SU-DHL-6 (cell line): ENCODE results near the gene VPS13D.

Source experiments
- H2AFZ ChIP-seq: fragments of 200-600 bp; sonication (generic); 2 replicates; pipeline ENCODE4 v1.6.1; 2014; ENCODE audit warnings: low read depth, mild to moderate bottlenecking, moderate library complexity, mixed read lengths, antibody characterized with exemption, low read length; ENCODE audit not compliant: severe bottlenecking
- H3F3A ChIP-seq: fragments of 200-600 bp; shearing (Covaris generic); 2 replicates; pipeline ENCODE4 v1.6.0; 2016; ENCODE audit warnings: antibody characterized with exemption, mild to moderate bottlenecking; ENCODE audit not compliant: insufficient read depth
- H3K27ac ChIP-seq: fragments of 200-600 bp; sonication (generic); 2 replicates; pipeline ENCODE4 v1.5.1; 2016; ENCODE audit warnings: low read depth, mild to moderate bottlenecking, low read length, moderate library complexity, mixed read lengths
- H3K27me3 ChIP-seq: fragments of 200-600 bp; sonication (generic), shearing (Covaris generic); 2 replicates; pipeline ENCODE4 v1.6.0; 2014; ENCODE audit warnings: mild to moderate bottlenecking, low read length
- H3K36me3 ChIP-seq: fragments of 200-600 bp; sonication (generic); 2 replicates; pipeline ENCODE4 v1.6.1; 2014; ENCODE audit warnings: mild to moderate bottlenecking, low read length, mixed read lengths
- H3K4me2 ChIP-seq: fragments of 300-600, 200-600 bp; shearing (Covaris generic), sonication (generic); 2 replicates; pipeline ENCODE4 v1.6.0; 2014; ENCODE audit warnings: low read length, low read depth, mild to moderate bottlenecking; ENCODE audit not compliant: poor library complexity, severe bottlenecking
- H3K4me3 ChIP-seq: fragments of 200-600 bp; sonication (generic); 2 replicates; pipeline ENCODE4 v1.5.1; 2014; ENCODE audit warnings: antibody characterized with exemption, low read length, mild to moderate bottlenecking, mixed read lengths; ENCODE audit not compliant: insufficient read depth, poor library complexity, severe bottlenecking
- H3K79me2 ChIP-seq: fragments of 200-600 bp; sonication (generic); 2 replicates; pipeline ENCODE4 v1.6.1; 2014; ENCODE audit warnings: mild to moderate bottlenecking, low read length, moderate library complexity; ENCODE audit not compliant: insufficient read depth
- H3K9ac ChIP-seq: fragments of 200-600 bp; sonication (generic); 2 replicates; pipeline ENCODE4 v1.7.0; 2014; ENCODE audit warnings: mild to moderate bottlenecking, low read length
- H3K9me2 ChIP-seq: fragments of 200-600 bp; sonication (generic); replicated peaks from 2 replicates; pipeline ENCODE4 v1.6.1; 2014; ENCODE audit warnings: low read length; ENCODE audit not compliant: insufficient read depth
- H3K9me3 ChIP-seq: fragments of 200-600 bp; sonication (generic); 2 replicates; pipeline ENCODE4 v1.6.1; 2014; ENCODE audit warnings: low read length, mixed read lengths; ENCODE audit not compliant: insufficient read depth
- H4K20me1 ChIP-seq: fragments of 200-600 bp; sonication (generic); 2 replicates; pipeline ENCODE4 v1.6.1; 2014; ENCODE audit warnings: low read depth, mild to moderate bottlenecking, antibody characterized with exemption, low read length, moderate library complexity, mixed read lengths
- EZH2phosphoT487 ChIP-seq: fragments of 200-600 bp; sonication (generic), shearing (Covaris generic); conservative IDR thresholded peaks from 2 replicates; pipeline ENCODE4 v1.6.1; 2018; ENCODE audit warnings: mild to moderate bottlenecking, antibody characterized with exemption, low read length, moderate library complexity, mixed read lengths
- TF ChIP-seq, protein P1 (sequence below): fragments of 200-600 bp; sonication (generic); IDR thresholded peaks from one replicate; pipeline ENCODE4 v1.5.1; 2017; ENCODE audit warnings: antibody characterized with exemption, mild to moderate bottlenecking, low read length, moderate library complexity; ENCODE audit not compliant: insufficient read depth, poor library complexity, severe bottlenecking

VPS13D gene

DNA sequence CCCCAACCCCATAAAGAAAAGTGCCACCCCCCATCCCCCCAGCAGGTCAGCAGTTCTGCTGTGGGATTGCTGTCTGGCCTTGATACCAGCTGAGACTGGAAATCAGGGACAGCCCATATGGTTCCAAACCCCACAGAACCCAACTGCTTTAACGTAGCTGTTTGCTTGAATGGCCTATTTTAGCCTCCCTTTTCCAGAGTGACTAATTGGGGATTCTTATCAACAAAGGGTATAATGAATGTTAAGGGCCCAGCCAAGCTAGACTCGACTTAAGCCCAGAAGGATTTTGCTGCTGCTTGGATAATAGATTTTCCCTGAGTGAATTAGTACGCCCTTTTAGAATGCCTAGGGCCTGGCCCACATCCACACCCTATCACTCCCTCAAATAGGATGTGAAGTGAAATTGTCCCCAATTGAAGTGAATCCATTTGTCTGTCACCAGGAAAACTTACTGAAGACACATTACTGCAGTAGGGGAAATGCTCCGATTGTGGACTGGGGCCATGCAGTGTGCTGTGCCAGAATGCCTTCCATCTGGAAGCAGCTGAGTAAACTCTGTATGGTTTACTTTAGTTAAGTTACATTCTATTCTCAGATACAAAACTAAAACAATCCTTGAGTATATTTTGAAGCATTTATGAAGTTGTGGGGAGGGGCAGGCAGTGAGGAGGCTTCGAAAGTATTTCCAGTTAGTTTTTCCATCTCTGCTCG lies 231.2 kb downstream of the VPS13D start:
- no peaks in the 10 kb centered on the region for H3K79me2 ChIP-seq
- H3K27ac ChIP-seq: no peak overlapping the region
- H2AFZ ChIP-seq: no peak overlapping the region
- no peaks in the 10 kb centered on the region for H3F3A ChIP-seq
- no peak overlapping the region for H3K4me3 ChIP-seq
- H3K9me3 ChIP-seq: no peaks in the 10 kb centered on the region
- no peaks in the 10 kb centered on the region for H3K27me3 ChIP-seq
- no peak overlapping the region for H3K4me2 ChIP-seq
- H4K20me1 ChIP-seq: no peaks in the 10 kb centered on the region
- no peak overlapping the region for H3K9ac ChIP-seq
- TF ChIP-seq, protein P1, sequence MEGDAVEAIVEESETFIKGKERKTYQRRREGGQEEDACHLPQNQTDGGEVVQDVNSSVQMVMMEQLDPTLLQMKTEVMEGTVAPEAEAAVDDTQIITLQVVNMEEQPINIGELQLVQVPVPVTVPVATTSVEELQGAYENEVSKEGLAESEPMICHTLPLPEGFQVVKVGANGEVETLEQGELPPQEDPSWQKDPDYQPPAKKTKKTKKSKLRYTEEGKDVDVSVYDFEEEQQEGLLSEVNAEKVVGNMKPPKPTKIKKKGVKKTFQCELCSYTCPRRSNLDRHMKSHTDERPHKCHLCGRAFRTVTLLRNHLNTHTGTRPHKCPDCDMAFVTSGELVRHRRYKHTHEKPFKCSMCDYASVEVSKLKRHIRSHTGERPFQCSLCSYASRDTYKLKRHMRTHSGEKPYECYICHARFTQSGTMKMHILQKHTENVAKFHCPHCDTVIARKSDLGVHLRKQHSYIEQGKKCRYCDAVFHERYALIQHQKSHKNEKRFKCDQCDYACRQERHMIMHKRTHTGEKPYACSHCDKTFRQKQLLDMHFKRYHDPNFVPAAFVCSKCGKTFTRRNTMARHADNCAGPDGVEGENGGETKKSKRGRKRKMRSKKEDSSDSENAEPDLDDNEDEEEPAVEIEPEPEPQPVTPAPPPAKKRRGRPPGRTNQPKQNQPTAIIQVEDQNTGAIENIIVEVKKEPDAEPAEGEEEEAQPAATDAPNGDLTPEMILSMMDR: no peak
- no peak for TF ChIP-seq EZH2phosphoT487
- no peaks in the 10 kb centered on the region for H3K9me2 ChIP-seq
- no peaks in the 10 kb centered on the region for H3K36me3 ChIP-seq

DNA sequence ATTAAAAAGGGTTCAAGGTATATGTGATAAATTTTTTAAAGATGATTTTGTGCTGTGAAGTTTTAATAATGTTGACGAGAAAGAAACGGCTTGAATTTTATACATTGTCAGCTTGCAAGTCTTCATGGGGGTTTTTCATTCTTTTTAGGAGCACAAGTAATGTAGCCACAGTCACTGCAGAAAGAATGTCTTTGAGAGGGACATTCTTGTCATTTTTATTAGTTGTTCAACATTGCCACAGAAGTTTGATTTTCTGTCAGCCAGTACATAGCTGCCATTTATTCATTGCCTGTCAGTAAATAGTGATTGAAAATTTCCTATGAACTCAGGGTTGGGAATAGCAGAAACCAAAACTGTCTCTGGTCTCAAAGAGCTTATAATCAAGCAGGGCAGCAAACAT lies 231.9 kb downstream of the VPS13D start:
- no peak overlapping the region for H3K4me3 ChIP-seq
- no peak overlapping the region for H3K27ac ChIP-seq
- H3K36me3 ChIP-seq: no peaks in the 10 kb centered on the region
- H2AFZ ChIP-seq: no peak overlapping the region
- no peak overlapping the region for H3K9ac ChIP-seq
- no peaks in the 10 kb centered on the region for H3K27me3 ChIP-seq
- H3K79me2 ChIP-seq: no peaks in the 10 kb centered on the region
- H4K20me1 ChIP-seq: no peaks in the 10 kb centered on the region
- no peaks in the 10 kb centered on the region for H3K9me3 ChIP-seq
- no peaks in the 10 kb centered on the region for H3K9me2 ChIP-seq
- no peak overlapping the region for H3K4me2 ChIP-seq
- H3F3A ChIP-seq: no peaks in the 10 kb centered on the region
- TF ChIP-seq, protein P1: no peak
- TF ChIP-seq EZH2phosphoT487: no peak

DNA sequence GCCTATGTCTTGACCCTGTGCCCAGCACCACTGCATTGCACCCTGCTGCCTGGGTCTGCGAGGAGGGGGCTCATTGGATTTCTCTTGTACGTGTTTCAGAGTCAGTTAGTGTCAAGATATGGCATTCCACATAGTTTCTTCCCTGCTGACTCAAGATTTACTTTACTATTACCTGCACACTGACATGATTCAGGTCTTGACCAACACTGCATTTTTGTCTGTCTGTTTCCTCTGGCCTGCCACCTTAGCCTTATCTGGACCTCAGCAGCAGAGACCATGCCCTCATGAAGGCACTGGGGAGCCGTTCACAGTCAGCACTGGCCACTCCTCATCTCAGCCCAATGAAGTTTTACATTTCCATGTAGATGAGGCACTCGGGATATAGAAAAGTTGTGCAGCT lies 232.8 kb downstream of the VPS13D start:
- H3K36me3 ChIP-seq: no peaks in the 10 kb centered on the region
- no peaks in the 10 kb centered on the region for H3K79me2 ChIP-seq
- no peaks in the 10 kb centered on the region for H3F3A ChIP-seq
- no peaks in the 10 kb centered on the region for H3K9me3 ChIP-seq
- H3K27ac ChIP-seq: no peak overlapping the region
- no peak overlapping the region for H3K4me2 ChIP-seq
- H3K9ac ChIP-seq: no peak overlapping the region
- H3K27me3 ChIP-seq: no peaks in the 10 kb centered on the region
- no peaks in the 10 kb centered on the region for H4K20me1 ChIP-seq
- no peak for TF ChIP-seq EZH2phosphoT487
- TF ChIP-seq, protein P1: no peak
- no peaks in the 10 kb centered on the region for H3K9me2 ChIP-seq
- no peak overlapping the region for H3K4me3 ChIP-seq
- H2AFZ ChIP-seq: no peak overlapping the region
